Adipocyte (in vitro differentiated cells): ENCODE results near the gene SYNPO2.

ENCODE experiments used
- DNase-seq: peaks from one replicate; pipeline ENCODE4 v3.0.0-alpha.2; 2015; ENCODE audit warnings: low read depth
- H3K27me3 ChIP-seq: replicated peaks from 2 replicates; pipeline ENCODE4 v1.7.0; 2013; ENCODE audit warnings: mild to moderate bottlenecking, low read length, moderate library complexity; ENCODE audit not compliant: control insufficient read depth, insufficient read depth
- H3K36me3 ChIP-seq: 2 replicates; pipeline ENCODE4 v1.7.0; 2013; ENCODE audit warnings: low read length, mild to moderate bottlenecking, moderate library complexity; ENCODE audit not compliant: control insufficient read depth, insufficient read depth, severe bottlenecking
- H3K4me1 ChIP-seq: 2 replicates; pipeline ENCODE4 v1.7.0; 2013; ENCODE audit warnings: mild to moderate bottlenecking, low read length, moderate library complexity; ENCODE audit not compliant: control insufficient read depth, insufficient read depth
- H3K4me3 ChIP-seq: 2 replicates; pipeline ENCODE4 v1.7.0; 2013; ENCODE audit warnings: mild to moderate bottlenecking, low read length, moderate library complexity
- H3K9ac ChIP-seq: 2 replicates; pipeline ENCODE4 v1.7.0; 2013; ENCODE audit warnings: mild to moderate bottlenecking, low read length, moderate library complexity
- H3K9me3 ChIP-seq: 2 replicates; pipeline ENCODE4 v1.7.0; 2013; ENCODE audit warnings: mild to moderate bottlenecking, low read length, moderate library complexity; ENCODE audit not compliant: control insufficient read depth

The SYNPO2 gene

GRCh38 chr4:118935819-118936218 is 47.2 kb downstream of the SYNPO2 start:
- H3K9ac ChIP-seq = no peak overlapping the region
- no peaks in the 10 kb centered on the region for H3K9me3 ChIP-seq
- DNase-seq = no peak
- no peaks in the 10 kb centered on the region for H3K36me3 ChIP-seq
- no peak overlapping the region for H3K4me3 ChIP-seq
- H3K27me3 ChIP-seq = no peaks in the 10 kb centered on the region
- H3K4me1 ChIP-seq = no peaks in the 10 kb centered on the region

- Histone ChIP-seq H3K9ac (no peak overlapping the region), H3K4me3 (no peak overlapping the region), H3K4me1 (peaks cover 2% of the 10 kb centered on the region), H3K9me3 (no peaks in the 10 kb centered on the region), H3K36me3 (no peaks in the 10 kb centered on the region), H3K27me3 (no peaks in the 10 kb centered on the region)
- DNase-seq = no peak
Measured at GRCh38 chr4:118936406-118936805, 47.8 kb downstream of the SYNPO2 start.

- Histone ChIP-seq H3K4me1 (peaks cover 14% of the 10 kb centered on the region), H3K9ac (no peak overlapping the region), H3K9me3 (no peaks in the 10 kb centered on the region), H3K4me3 (no peak overlapping the region), H3K36me3 (no peaks in the 10 kb centered on the region), H3K27me3 (no peaks in the 10 kb centered on the region)
- DNase-seq = no peak
Measured at GRCh38 chr4:118939169-118939783, 50.6 kb downstream of the SYNPO2 start.

GRCh38 chr4:118941149-118941548 is 52.5 kb downstream of the SYNPO2 start:
- H3K4me3 ChIP-seq = no peak overlapping the region
- H3K36me3 ChIP-seq = no peaks in the 10 kb centered on the region
- no peaks in the 10 kb centered on the region for H3K9me3 ChIP-seq
- H3K9ac ChIP-seq = no peak overlapping the region
- no peaks in the 10 kb centered on the region for H3K27me3 ChIP-seq
- H3K4me1 ChIP-seq = peaks cover 14% of the 10 kb centered on the region
- DNase-seq = peak; percentile 58

- Histone ChIP-seq H3K4me1 (peaks cover 14% of the 10 kb centered on the region), H3K4me3 (no peak overlapping the region), H3K36me3 (no peaks in the 10 kb centered on the region), H3K27me3 (no peaks in the 10 kb centered on the region), H3K9ac (no peak overlapping the region), H3K9me3 (no peaks in the 10 kb centered on the region)
- no peak for DNase-seq
Measured at GRCh38 chr4:118941799-118942198, 53.1 kb downstream of the SYNPO2 start.

GRCh38 chr4:118942465-118942864 is 53.8 kb downstream of the SYNPO2 start:
- Histone ChIP-seq H3K4me3 (no peak overlapping the region), H3K4me1 (peaks cover 14% of the 10 kb centered on the region), H3K9ac (no peak overlapping the region), H3K9me3 (no peaks in the 10 kb centered on the region), H3K27me3 (no peaks in the 10 kb centered on the region), H3K36me3 (no peaks in the 10 kb centered on the region)
- DNase-seq = no peak

- peaks cover 4% of the 10 kb centered on the region for H3K4me1 ChIP-seq
- no peak for DNase-seq
Measured at GRCh38 chr4:118947095-118947494, 58.4 kb downstream of the SYNPO2 start.

GRCh38 chr4:118948545-118949144 is 60.0 kb downstream of the SYNPO2 start:
- Histone ChIP-seq H3K9me3 (no peaks in the 10 kb centered on the region), H3K27me3 (no peaks in the 10 kb centered on the region), H3K4me1 (no peaks in the 10 kb centered on the region), H3K36me3 (no peaks in the 10 kb centered on the region), H3K9ac (no peak overlapping the region), H3K4me3 (no peak overlapping the region)
- DNase-seq = no peak

More at GRCh38 chr4:118947095-118947494, 58.4 kb downstream of the SYNPO2 start:
- no peaks in the 10 kb centered on the region for H3K9me3 ChIP-seq
- no peaks in the 10 kb centered on the region for H3K36me3 ChIP-seq
- no peak overlapping the region for H3K4me3 ChIP-seq
- no peaks in the 10 kb centered on the region for H3K27me3 ChIP-seq
- H3K9ac ChIP-seq = no peak overlapping the region

- no peak for DNase-seq
- Histone ChIP-seq H3K9ac (no peak overlapping the region), H3K4me3 (no peak overlapping the region), H3K27me3 (no peaks in the 10 kb centered on the region), H3K36me3 (no peaks in the 10 kb centered on the region), H3K4me1 (no peaks in the 10 kb centered on the region), H3K9me3 (no peaks in the 10 kb centered on the region)
Measured at GRCh38 chr4:118950224-118950623, 61.6 kb downstream of the SYNPO2 start.

- Histone ChIP-seq H3K9me3 (no peaks in the 10 kb centered on the region), H3K36me3 (no peaks in the 10 kb centered on the region), H3K4me3 (no peak overlapping the region), H3K4me1 (no peaks in the 10 kb centered on the region), H3K9ac (no peak overlapping the region), H3K27me3 (no peaks in the 10 kb centered on the region)
- no peak for DNase-seq
Measured at GRCh38 chr4:118950929-118951570, 62.4 kb downstream of the SYNPO2 start.

- Histone ChIP-seq H3K4me3 (no peak overlapping the region), H3K9ac (no peak overlapping the region), H3K4me1 (no peaks in the 10 kb centered on the region), H3K9me3 (no peaks in the 10 kb centered on the region), H3K36me3 (no peaks in the 10 kb centered on the region), H3K27me3 (no peaks in the 10 kb centered on the region)
- no peak for DNase-seq
Measured at GRCh38 chr4:118953276-118953675, 64.6 kb downstream of the SYNPO2 start.
